HG02884 (cell line): ENCODE results near the gene GRIN1.
"Not testable (repeated sequence)": the region's sequence is repeated elsewhere in the genome, so short reads cannot be mapped to it uniquely, and the experiment has no call there.

Source experiments
- ATAC-seq: cut with Tn5 transposase; IDR thresholded peaks from one replicate; pipeline ENCODE4 v1.9.1; 2021; ENCODE audit warnings: mild to moderate bottlenecking, moderate library complexity; ENCODE audit not compliant: unreplicated experiment

Gene GRIN1

DNA sequence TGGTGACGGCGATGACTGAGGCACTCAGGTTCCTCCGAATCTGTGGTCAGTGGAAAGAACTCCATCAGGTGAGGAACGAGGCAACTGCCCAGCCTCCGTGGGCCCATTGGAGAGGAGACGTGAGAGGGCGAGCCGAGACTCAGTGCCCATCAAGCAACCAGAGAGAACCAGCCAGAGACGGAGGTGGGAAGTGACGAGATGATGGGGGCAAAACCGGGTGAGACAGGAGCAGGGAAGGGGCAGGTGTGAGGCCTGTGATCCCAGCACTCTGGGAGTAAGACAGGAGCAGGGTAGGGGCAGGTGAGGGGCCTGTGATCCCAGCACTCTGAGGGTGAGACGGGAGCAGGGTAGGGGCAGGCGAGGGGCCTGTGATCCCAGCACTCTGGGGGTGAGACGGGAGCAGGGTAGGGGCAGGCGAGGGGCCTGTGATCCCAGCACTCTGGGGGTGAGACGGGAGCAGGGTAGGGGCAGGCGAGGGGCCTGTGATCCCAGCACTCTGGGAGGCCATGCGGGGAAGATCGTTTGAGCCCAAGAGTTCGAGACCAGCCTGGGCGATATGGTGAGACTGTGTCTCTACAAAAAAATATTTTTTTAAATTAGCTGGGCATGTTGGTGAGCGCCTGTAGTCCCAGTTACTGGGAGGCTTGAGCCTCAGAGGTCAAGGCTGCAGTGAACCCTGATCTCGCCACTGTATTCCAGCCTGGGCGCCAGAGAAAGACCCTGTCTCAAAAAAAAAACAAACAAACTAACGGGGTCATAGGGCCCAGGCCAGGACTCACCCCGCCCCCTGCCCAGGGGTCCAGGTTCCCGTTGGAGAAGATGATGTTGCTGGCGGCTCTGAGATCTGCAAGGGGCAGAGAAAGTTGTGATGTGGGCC lies 27.8 kb upstream of the GRIN1 start:
- ATAC-seq: no peak

DNA sequence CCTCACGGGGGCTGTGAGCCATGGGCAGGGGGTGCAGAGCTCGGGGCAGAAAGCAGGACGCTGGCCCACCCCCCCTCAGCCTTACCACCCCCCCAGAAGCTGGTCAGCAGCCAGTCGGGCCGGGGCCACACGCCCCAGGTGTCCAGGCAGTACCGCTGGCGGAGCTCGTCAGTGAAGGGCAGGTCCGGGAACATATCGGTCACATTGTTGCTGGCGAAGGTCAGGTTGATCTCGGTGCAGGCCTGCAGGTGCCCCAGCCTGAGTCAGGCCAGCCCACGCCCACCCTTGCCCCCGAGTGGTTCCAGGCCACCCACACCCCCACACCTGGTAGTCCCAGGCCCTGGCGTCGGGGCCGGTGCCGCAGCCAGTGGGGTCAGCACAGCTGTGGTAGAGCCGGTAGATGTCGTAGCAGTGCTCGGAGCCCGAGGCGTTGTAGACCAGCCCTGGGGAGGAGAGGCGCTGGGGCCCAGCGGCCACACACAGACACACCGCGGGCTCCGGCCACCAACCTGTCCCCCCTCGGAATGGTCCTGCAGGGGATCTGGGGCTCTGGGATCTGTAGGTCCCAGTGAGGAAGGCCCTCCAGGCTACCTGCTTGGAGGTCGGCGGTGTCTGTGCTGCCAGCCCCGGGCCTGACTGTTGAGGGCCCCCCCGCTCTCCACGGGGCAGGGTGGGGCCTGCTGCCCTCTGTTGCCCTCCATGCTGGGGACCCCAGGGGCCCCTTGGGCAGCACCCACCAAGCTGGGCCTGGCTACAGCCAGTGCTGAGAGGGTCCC lies 27.0 kb upstream of the GRIN1 start:
- no peak for ATAC-seq

DNA sequence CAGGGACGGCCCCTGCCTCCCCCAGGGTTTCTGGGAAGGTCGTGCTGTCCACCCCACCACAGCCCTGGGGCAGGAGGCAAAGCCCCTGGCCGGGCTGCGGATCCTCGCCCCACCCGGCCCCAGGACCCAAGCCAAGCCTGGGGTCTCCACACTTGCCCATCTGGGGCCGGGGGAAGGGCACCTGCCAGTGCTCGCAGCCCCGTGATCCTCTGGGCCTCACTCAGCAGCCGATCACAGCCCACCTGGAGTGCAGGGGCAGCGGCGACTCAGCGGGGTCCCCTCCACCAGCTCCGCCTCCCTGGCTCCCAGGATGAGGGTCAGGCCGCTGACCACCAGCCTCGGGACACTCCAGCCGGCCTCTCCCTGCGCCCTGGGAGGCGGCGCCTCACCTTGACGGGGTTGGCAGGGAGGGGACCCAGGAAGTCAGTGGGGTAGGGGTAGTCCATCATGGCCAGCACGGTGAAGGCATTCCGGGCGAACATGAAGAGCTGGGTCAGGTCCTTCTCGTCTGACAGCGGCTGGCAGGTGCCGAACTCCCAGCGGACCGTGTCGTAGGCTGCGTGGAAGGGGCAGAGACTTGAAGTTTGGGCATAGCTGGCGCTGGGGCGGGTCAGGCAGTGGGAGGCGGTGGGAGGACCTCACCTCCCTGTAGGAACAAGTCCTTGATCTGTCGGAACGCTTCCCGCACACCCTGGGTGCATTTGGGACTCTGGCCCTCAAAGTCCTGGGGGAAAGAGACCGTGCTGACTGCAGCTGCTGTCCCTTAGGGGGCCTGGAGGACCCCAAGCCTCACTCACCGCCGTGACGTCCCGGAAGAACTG lies 26.2 kb upstream of the GRIN1 start:
- no peak for ATAC-seq

DNA sequence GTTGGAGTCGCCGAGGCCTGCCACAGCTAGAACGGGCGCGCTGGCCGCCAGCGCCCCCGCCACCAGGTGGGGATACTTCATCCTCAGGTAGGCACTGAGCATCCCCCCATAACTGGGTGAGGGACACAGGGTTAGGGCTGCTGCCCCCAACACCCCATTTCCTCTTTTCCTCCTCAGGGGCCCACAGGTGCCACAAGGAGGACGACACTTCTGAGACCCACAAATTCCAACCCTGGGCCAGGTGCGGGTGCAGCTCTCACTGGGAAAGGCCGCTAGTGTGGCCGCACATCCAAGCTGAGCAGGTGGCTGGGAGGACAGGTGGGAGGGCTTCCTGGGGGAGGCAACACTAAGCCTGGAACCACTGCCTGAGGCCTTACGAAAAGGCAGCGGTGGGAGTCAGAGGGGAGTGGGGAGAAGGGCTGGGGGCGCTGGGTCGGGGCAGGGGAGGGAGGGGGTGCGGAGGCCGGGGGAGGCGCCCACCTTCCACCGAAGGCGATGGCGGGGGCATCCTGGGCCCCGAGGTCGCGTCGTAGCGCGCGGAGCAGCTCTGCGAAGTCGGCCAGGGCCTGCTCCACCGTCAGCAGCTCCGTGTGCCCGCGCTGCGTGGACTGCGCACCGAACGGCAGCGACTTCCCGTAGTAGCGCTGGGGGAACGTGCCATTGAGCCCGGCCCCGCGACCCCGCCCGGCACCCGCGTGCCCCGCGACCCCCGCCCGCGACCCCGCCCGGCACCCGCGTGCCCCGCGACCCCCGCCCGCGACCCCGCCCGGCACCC lies 25.4 kb upstream of the GRIN1 start:
- no peak for ATAC-seq

DNA sequence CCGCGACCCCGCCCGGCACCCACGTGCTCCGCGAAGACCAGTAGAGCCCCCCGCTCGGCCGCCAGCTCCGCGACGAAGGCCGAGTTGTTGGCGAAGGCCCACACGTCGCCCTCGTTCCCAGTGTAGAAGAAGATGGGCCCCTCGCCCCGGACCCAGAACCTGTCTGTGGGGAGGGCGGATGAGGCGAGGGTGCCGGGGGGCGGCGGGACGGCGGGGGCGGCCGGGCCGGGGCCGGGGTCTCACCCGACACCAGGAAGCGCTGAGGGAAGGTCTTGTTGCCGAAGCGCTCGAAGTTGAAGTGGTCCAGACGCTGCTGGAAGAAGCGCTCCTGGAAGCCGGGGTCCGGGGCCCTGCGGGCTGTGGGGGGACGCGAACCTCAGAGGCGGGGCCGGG lies 24.7 kb upstream of the GRIN1 start:
- ATAC-seq: peak; percentile 17

DNA sequence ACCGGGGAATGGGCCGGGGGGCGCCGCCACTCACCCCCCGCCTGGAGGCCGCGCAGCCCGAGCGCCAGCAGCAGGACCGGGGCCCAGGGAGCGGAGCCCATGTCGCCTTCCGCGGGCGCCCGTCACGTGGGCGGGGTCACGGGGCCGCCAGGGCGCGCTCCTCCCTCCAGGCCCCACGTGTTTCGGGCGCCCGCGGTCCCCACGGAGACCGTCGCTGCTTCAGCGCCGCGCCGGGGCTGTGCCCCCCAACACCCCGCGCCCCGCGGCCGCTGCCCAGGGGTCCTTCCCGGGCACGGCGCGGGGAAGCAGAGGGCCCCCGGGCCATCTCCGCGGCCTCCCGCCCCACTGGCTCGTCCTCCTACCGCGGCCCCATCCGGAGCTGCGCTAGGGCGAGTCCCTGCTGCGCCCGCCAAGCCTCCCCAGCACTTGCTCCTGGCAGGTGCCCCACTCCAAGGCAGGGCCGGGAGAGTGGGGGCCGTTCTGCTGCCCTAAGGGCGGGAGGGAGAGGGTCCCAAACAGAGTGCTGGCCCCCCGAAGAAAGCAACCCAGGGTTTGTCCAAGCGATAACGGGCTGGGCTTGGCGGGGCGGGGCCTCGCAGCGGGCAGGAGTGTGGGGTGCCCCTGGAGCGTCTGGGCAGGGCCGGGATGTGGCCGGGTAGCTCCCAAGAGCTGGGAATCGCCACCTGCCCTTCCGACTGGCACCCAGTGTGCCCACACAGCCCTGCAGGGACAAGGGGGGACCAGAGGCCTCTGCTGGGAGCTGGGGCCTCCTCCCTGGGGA lies 24.2 kb upstream of the GRIN1 start, which contains the start of gene DPP7:
DPP7 (minus strand) TSS at position 121 of the 781 bp plus-strand sequence; CDS start at position 101, 20 bp downstream.
- ATAC-seq: peak; percentile 65

DNA sequence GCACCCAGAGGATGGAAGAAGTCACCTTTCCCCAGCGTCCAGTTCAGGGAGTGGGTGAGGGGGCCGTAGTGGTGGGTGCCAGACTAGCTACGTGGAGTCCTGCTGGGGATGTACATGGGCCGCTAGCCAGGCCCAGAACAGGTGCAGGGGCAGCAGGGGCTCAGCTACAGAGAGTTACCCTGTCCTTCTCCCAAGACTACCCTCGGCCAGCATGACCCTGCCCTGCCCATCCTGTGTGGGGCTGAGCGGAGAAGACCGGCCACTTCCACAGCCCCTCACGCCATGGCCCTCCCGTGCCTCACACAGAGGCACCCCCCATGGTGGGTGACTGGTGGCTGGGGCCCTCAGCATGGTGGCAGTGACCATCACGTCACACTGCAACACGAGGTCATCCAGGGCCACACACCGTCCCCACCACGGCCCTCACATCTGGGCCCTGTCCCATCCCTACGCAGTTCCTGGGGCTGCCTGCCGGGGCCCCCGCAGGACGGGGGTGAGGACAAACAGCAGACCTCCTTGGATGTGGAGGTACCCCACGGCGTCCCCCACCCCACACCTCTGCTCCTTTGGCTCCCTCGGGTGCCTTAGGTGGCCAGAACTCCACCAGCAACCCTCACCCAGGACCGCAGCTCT lies 23.4 kb upstream of the GRIN1 start:
- no peak for ATAC-seq

DNA sequence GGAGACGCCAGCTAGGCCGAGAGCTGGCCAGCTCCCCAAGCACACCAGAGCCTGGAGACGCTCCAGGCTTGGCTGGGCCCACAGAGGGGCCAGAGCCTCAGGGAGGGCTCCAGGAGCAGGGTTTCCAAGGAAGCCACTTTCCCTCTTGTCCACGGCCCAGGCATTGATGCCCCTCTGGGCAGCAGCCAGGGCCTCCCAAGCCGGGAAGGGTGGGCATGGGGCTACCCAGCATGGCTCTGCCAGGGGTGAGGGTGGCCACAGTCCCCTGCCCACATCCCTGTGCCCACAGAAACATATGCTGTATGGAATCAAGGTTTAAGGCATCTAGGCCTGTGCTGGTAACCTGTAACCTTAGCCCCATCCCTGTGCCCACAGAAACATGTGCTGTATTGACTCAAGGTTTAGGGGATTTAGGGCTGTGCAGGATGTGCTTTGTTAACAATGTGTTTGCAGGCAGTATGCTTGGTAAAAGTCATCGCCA lies 22.9 kb upstream of the GRIN1 start:
- no peak for ATAC-seq

DNA sequence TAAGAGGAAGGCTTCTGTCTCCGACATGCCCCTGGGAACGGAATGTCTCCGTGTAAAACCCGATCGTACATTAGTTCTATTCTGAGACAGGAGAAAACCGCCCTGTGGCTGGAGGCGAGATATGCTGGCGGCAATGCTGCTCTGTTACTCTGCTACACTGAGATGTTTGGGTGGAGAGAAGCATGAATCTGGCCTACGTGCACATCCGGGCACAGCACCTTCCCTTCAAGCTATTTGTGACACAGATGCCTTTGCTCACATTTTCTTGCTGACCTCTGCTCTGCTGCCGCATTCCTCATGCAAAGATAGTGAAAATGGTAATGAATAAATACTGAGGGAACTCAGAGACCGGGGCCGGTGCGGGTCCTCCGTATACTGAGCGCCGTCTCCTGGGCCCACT lies 22.2 kb upstream of the GRIN1 start:
- no peak for ATAC-seq

DNA sequence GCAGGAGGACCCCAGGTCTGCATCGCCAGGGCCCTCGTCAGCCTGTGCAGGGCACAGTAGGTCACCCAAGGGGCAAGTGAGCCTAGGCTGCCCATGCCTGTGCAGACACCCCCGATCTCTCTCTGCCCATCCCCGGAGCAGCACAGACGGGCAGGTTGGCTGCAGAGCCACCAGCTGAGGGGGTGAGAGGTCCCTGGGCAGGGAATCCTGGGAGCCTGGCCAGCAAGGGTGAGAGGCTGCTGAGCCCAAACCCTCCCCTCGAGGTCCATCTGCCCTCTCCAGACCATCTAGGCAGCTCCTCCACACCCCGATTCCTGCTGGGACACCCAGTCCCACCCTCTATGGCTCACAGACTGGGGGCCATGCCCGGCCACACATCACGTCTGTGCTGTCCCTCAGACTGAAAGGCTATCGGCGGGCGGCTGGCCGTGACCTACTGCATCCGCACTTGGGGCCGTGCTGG lies 21.7 kb upstream of the GRIN1 start:
- no peak for ATAC-seq

DNA sequence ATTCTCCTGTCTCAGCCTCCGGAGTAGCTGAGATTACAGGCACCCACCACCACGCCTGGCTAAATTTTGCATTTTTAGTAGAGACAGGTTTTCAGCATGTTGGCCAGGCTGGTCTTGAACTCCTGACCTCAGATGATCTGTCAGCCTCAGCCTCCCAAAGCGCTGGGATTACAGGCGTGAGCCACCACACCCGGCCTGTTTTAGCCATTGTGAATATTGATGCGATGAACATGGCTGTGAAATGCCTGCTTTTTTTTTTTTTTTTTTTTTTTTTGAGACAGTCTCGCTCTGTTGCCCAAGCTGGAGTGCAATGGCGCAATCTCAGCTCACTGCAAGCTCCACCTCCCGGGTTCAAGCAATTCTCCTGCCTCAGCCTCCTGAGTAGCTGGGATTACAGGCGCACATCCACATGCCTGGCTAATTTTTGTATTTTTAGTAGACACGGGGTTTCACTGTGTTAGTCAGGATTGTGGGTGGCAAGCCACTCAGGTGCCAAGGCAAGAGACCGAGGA lies 20.8 kb upstream of the GRIN1 start:
- ATAC-seq: not testable (repeated sequence)

DNA sequence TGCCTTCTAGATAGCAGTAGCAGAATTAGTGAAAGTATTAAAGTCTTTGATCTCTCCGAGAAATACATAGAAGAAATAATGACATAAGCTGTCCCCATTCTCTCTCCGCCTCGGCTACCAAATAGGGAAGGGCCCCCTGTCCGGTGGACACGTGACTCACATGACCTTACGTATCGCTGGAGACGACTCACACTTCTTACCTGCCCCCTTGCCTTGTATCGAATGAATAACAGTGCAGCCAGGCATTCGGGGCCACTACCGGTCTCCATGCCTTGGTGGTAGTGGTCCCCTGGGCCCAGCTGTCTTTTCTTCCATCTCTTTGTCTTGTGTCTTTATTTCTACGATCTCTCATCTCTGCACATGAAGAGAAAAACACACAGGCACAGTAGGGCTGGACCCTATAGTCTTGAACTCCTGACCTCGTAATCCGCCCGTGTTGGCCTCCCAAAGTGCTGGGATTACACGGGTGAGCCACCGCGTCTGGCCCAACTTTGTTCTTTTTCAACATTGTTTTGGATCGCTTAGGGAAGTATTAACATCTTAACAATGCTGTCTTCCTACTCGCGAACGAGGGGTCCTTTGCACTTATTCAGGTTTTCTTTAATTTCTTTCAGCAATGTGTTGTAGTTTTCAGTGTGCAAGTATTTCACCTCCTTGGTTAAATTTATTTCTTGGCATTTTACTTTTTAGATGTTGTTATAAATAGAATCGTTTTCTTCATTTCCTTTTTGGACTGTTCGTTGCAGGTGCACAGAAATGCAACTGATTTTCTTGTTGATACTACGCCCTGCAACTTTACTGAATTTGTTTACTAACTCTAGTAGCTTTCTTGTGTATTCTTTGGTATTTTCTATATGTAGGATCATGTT lies 16.8 kb upstream of the GRIN1 start:
- ATAC-seq: not testable (repeated sequence)

DNA sequence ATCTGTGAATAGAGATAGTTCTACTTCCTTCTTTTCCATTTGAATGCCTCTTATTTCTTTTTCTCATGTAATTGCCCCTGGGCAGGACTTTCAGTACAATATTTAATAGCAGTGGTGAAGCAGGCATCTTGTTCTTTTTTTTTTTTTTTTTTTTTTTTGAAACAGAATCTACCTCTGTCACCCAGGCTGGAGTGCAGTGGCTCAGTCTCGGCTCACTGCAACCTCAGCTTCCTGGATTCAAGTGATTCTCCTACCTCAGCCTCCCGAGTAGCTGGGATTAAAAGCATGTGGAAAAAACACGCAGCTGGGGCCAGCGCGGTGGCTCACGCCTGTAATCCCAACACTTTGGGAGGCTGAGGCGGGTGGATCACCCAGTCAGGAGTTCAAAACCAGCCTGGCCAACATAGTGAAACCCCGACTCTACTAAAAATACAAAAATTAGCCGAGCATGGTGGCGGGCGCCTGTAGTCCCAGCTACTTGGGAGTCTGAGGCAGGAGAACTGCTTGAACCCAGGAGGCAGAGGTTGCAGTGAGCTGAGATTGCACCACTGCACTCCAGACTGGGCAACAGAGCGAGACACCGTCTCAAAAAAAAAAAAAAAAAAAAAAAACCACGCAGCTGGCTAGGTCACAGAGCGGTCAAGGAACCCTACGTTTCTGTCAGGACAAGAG lies 16.0 kb upstream of the GRIN1 start:
- ATAC-seq: not testable (repeated sequence)

DNA sequence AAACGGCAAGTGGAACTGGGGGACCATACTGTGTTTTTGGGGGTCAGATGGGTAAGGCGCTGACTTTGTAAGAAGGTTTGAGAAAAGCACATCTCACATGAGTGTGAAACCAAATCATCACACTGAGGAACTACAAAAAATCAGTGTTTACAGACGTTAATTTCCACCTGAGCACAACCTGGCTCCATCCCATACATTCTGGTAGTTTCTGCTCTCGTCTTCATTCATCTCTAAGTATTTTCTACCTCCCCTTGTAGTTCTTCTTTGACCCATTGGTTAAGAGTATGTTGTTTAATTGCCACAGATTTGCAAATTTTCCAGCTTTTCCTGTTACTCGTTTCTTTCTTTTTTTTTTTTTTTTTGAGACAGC lies 15.5 kb upstream of the GRIN1 start:
- no peak for ATAC-seq

DNA sequence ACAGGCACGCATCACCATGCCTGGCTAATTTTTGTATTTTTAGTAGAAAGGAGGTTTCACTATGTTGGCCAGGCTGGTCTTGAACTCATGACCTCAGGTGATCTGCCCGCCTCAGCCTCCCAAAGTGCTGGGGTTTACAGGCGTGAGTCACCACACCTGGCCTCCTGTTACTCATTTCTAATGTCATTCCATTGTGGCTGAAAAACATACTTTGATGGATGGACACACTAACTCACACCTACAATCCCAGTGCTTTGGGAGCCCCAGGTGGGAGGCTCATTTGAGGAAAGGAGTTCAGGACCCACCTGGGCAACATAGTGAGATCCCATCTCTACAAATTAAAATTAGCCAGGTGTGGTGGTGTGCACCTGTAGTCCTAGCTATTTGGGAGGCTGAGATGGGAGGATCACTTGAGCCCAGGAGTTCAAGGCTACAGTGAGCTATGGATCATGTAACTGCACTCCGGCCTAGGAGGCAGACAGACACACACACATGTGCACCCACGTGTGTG lies 14.9 kb upstream of the GRIN1 start:
- not testable (repeated sequence) for ATAC-seq

DNA sequence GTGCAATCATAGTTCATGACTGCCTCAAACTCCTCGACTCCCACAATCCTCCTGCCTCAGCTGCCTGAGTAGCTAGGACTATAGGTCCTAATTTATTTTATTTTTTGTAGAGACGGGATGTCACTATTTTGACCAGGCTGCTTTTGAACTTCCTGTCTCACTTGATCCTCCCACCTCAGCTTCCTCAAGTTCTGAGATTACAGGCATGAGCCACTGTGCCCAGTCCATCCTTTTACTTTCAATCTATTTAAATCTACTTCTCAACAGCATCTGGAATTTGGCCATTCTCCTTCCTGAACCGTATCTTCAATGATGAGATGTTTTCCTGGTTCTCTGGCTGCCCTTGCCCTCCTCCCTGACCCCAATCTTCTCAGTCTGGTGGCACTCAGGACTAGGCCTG lies 12.2 kb upstream of the GRIN1 start:
- ATAC-seq: no peak
